Measurements from ENCODE around the gene SRD5A3.

The SRD5A3 gene

GRCh38 chr4:55369968-55370367, 23.9 kb downstream of the SRD5A3 start:
- no peak for DNase-seq (ENCODE audit: extremely low read depth, low read depth)
- H3K4me3 ChIP-seq (replicated peaks; ENCODE audit: low read depth, low read length): no peak overlapping the region
- no peak for TF ChIP-seq CTCF (IDR thresholded peaks at IDR 0.05; ENCODE audit: low read depth, low read length, missing control alignments)

- DNase-seq (ENCODE audit: extremely low read depth, low read depth): no peak
- H3K4me3 ChIP-seq (replicated peaks; ENCODE audit: low read depth, low read length): no peak overlapping the region
- TF ChIP-seq CTCF (IDR thresholded peaks at IDR 0.05; ENCODE audit: low read depth, low read length, missing control alignments): no peak
Measured at GRCh38 chr4:55372259-55372658, 26.2 kb downstream of the SRD5A3 start.

- no peak for TF ChIP-seq CTCF (IDR thresholded peaks at IDR 0.05; ENCODE audit: low read depth, low read length, missing control alignments)
- H3K4me3 ChIP-seq (replicated peaks; ENCODE audit: low read depth, low read length): no peak overlapping the region
- no peak for DNase-seq (ENCODE audit: extremely low read depth, low read depth)
Measured at GRCh38 chr4:55373461-55373860, 27.4 kb downstream of the SRD5A3 start.

- H3K4me3 ChIP-seq (replicated peaks; ENCODE audit: low read depth, low read length): no peak overlapping the region
- DNase-seq (ENCODE audit: extremely low read depth, low read depth): no peak
- TF ChIP-seq CTCF (IDR thresholded peaks at IDR 0.05; ENCODE audit: low read depth, low read length, missing control alignments): no peak
Measured at GRCh38 chr4:55376698-55377097, 30.7 kb downstream of the SRD5A3 start.

- peak; percentile 54 for DNase-seq (ENCODE audit: extremely low read depth, low read depth)
- TF ChIP-seq CTCF (IDR thresholded peaks at IDR 0.05; ENCODE audit: low read depth, low read length, missing control alignments): no peak
- H3K4me3 ChIP-seq (replicated peaks; ENCODE audit: low read depth, low read length): no peak overlapping the region
Measured at GRCh38 chr4:55378617-55379467, 32.8 kb downstream of the SRD5A3 start.

GRCh38 chr4:55380576-55380975, 34.5 kb downstream of the SRD5A3 start:
- no peak for TF ChIP-seq CTCF (IDR thresholded peaks at IDR 0.05; ENCODE audit: low read depth, low read length, missing control alignments)
- no peak overlapping the region for H3K4me3 ChIP-seq (replicated peaks; ENCODE audit: low read depth, low read length)
- DNase-seq (ENCODE audit: extremely low read depth, low read depth): no peak

Data from HFF-Myc (cell line).